Stimulated activated memory B cell treated with anti-CD40 and anti-IgM and Interleukin-4, amounts not matched to agents 10 μg/mL and 1 μg/mL and 100 μg/mL, for 72 hours (primary cell): ENCODE results near the gene CTNNA3.

Experiments used
- ATAC-seq: fragments of 150-1000 bp; cut with Tn5 transposase; 2 replicates; pipeline ENCODE4 v1.10.0; 2021
- H3K27ac Mint-ChIP-seq: one replicate; pipeline ENCODE4 v1.8.0; 2022; ENCODE audit warnings: mild to moderate bottlenecking, mixed read lengths
- H3K27me3 Mint-ChIP-seq: one replicate; pipeline ENCODE4 v1.8.0; 2022; ENCODE audit warnings: mixed read lengths
- H3K36me3 Mint-ChIP-seq: one replicate; pipeline ENCODE4 v1.8.0; 2022; ENCODE audit warnings: mixed read lengths
- H3K4me1 Mint-ChIP-seq: one replicate; pipeline ENCODE4 v1.8.0; 2022; ENCODE audit warnings: mixed read lengths
- H3K4me3 Mint-ChIP-seq: one replicate; pipeline ENCODE4 v1.8.0; 2022; ENCODE audit warnings: mild to moderate bottlenecking, moderate library complexity, mixed read lengths
- H3K9me3 Mint-ChIP-seq: one replicate; pipeline ENCODE4 v1.8.0; 2022; ENCODE audit warnings: mixed read lengths

The CTNNA3 gene

DNA sequence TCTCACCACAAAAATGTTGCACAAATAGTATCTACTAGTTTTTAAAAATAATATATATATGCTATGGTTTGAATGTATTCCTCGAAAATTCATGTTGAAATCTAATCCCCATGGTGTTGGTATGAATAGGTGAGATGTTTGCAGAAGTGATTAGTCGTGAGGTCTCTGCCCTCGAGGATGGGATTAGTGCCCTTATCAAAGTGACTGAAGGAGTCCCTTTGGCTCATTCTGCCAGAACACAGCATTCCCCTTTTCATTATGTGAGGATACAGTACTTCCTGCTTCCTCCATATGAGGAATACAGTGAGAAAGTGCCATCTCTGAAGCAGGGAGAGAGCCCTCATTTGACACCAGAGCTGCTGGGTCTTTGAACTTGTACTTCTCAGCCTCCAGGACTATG is 1547.7 kb downstream of the CTNNA3 start:
- Mint-ChIP-seq H3K9me3 (no peaks in the 10 kb centered on the region), H3K27ac (no peak overlapping the region), H3K4me3 (no peak overlapping the region), H3K36me3 (no peaks in the 10 kb centered on the region), H3K4me1 (no peaks in the 10 kb centered on the region), H3K27me3 (no peaks in the 10 kb centered on the region)
- no peak for ATAC-seq

DNA sequence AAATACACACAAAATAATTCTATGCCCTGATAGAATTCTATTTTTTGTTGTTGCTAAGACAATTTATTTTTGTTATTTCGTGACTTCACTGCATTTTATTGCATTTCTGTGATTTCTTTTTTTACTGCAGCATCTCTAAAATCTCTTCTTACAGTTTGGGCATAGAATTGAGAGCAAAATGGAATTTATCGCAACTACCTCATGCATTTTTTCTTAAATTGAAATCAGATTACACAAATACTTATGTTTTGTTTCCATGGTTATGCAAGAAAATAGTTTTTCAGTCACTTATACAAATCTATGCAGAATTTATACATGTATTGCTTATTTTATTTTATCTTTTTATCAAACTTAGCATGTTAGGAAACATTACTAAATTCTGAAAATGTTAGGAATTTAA is 1552.0 kb downstream of the CTNNA3 start:
- H3K4me3 Mint-ChIP-seq = no peak overlapping the region
- no peaks in the 10 kb centered on the region for H3K4me1 Mint-ChIP-seq
- no peak overlapping the region for H3K27ac Mint-ChIP-seq
- ATAC-seq = no peak
- no peaks in the 10 kb centered on the region for H3K27me3 Mint-ChIP-seq
- H3K36me3 Mint-ChIP-seq = no peaks in the 10 kb centered on the region
- no peaks in the 10 kb centered on the region for H3K9me3 Mint-ChIP-seq

DNA sequence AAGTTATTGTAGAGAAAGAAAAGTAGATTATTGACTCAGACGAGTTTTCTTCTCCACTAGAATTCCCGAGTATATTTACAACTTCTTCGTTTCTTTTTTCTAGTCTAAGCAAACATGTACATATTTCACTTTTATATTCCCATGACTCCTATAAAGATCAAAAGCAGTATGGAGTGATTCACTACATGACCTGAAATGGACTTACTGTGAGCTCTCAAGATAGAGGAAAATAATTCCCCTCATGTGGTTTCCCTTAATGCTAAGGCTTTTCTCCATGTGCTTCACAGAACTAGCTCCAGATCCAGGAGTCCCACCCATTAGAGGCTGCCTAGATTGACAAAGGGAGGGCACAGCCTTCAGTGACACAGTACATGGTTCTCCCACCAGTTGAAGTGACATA is 1593.2 kb downstream of the CTNNA3 start:
- Mint-ChIP-seq H3K9me3 (no peaks in the 10 kb centered on the region), H3K4me1 (no peaks in the 10 kb centered on the region), H3K27me3 (no peaks in the 10 kb centered on the region), H3K27ac (no peak overlapping the region), H3K36me3 (no peaks in the 10 kb centered on the region), H3K4me3 (no peak overlapping the region)
- no peak for ATAC-seq

DNA sequence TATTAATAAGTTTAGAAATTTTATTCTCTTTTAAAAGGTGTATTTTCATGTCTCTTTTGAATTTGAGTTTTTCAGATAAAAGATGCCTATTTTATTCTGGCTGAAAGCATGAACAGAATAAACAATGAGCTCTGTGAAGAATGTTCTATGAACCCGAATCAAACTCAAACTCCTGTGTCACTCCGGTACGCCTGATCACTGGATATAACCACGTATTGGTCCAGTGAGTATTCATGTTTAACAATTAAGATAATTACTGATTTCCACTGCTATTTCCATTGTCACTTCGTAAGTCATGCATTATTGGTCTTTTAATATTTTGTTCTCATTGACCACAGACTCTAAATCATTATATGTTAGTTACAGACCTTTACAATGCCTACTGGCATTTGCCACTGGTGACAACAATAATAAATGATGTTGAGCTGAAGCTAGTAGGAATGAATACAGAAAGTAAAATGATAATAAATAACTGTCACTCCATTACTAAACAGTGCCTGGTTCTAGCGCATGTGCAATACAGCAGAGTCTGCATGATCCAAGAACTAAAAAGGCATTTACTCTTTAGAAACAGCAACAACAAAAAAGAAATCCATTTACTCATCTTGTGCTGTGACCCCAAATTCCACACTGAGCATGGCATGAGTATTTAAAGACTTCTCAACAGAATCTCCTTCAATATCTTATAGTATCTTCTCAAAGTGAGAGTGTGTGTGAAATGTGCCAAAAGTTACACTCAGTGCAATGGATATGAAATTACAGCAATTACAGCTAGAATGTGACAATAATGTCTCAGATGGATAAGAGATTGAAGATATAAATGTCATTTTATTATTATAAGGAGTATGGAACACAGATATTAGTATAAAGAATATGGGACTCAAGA is 1597.2 kb downstream of the CTNNA3 start:
- no peak for ATAC-seq
- Mint-ChIP-seq H3K9me3 (peaks cover 2% of the 10 kb centered on the region), H3K27me3 (no peaks in the 10 kb centered on the region), H3K36me3 (no peaks in the 10 kb centered on the region), H3K27ac (no peak overlapping the region), H3K4me1 (no peaks in the 10 kb centered on the region), H3K4me3 (no peak overlapping the region)

DNA sequence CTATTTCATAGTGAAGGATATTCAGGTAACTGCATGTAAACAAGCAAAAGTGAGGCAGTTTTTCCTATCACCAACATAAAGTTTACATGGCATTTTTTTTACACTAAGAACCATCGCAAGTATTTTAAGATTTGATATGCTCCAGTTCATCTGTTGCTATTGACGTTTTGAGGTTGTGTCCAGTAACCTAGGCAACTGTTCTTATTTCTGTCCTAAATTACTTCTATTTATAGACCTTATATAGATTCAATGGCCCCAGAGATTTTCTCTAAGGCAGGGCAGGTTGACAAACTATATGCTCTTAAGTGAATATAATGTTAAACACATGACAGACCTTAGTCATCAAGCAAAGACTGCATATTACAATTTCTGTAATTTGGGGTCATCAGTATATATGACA is 1600.4 kb downstream of the CTNNA3 start:
- no peak overlapping the region for H3K4me3 Mint-ChIP-seq
- H3K4me1 Mint-ChIP-seq = no peaks in the 10 kb centered on the region
- H3K27ac Mint-ChIP-seq = no peak overlapping the region
- H3K27me3 Mint-ChIP-seq = no peaks in the 10 kb centered on the region
- ATAC-seq = no peak
- H3K9me3 Mint-ChIP-seq = peaks cover 2% of the 10 kb centered on the region
- no peaks in the 10 kb centered on the region for H3K36me3 Mint-ChIP-seq

DNA sequence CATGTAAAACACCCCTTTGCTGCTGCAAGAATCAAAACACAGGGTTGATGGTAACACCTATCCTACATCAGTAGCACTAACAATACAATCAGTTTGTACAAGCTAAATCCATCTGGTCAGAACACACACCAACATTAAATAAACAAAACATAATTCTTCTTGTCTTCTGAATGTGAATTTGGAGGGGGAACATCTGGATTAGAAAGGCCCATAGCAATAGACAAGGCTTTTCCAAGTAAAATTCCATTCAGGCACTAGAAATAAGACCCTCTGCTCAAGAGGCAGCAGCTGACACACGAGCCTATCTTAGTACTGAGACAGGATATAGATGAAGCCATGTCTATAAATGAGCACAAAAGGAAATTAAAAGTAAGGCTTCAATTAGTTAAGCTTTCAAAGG is 1610.1 kb downstream of the CTNNA3 start:
- no peak overlapping the region for H3K27ac Mint-ChIP-seq
- ATAC-seq = no peak
- H3K36me3 Mint-ChIP-seq = no peaks in the 10 kb centered on the region
- no peaks in the 10 kb centered on the region for H3K4me1 Mint-ChIP-seq
- H3K27me3 Mint-ChIP-seq = no peaks in the 10 kb centered on the region
- no peak overlapping the region for H3K4me3 Mint-ChIP-seq
- H3K9me3 Mint-ChIP-seq = peaks cover 4% of the 10 kb centered on the region

DNA sequence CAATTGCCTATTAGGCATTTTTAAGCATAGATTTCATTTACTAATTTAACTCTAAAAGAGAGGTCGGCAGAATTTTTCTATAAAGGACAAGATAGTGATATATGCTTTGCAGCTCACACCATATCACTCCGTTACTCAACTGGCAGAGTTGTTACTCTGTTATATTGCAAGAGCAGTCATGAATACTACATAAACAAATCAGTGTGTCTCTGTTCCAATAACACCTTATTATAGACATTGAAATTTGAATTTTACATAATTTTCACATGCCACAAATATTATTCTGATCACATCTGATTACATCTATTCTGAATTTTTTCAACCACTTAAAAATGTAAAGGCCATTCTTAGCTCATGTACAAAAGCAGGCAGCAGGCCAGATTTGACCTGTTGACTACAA is 1624.1 kb downstream of the CTNNA3 start:
- no peaks in the 10 kb centered on the region for H3K36me3 Mint-ChIP-seq
- H3K27ac Mint-ChIP-seq = no peak overlapping the region
- no peaks in the 10 kb centered on the region for H3K27me3 Mint-ChIP-seq
- H3K4me1 Mint-ChIP-seq = no peaks in the 10 kb centered on the region
- H3K4me3 Mint-ChIP-seq = no peak overlapping the region
- H3K9me3 Mint-ChIP-seq = peaks cover 7% of the 10 kb centered on the region
- no peak for ATAC-seq

DNA sequence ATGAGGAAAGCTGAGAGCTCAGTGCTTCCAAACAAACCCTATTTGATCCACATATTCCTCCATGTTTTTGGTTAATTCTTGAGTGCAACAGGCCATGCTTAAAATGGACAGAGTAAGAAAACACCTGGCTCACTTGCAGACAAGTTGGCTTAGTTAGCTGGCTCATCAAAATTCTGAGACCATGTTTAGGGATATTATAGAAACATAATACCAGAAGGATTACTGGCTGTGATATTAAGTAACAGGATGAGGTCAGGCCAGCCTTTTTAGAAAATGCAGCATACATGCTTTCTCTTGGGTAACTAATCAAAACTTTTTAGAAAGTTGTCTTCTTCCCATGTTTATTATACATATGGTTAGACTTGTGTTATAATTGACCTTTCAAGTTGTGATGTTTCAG is 1637.4 kb downstream of the CTNNA3 start:
- ATAC-seq = no peak
- no peak overlapping the region for H3K27ac Mint-ChIP-seq
- no peak overlapping the region for H3K4me3 Mint-ChIP-seq
- H3K27me3 Mint-ChIP-seq = no peaks in the 10 kb centered on the region
- peaks cover 3% of the 10 kb centered on the region for H3K9me3 Mint-ChIP-seq
- no peaks in the 10 kb centered on the region for H3K4me1 Mint-ChIP-seq
- no peaks in the 10 kb centered on the region for H3K36me3 Mint-ChIP-seq

DNA sequence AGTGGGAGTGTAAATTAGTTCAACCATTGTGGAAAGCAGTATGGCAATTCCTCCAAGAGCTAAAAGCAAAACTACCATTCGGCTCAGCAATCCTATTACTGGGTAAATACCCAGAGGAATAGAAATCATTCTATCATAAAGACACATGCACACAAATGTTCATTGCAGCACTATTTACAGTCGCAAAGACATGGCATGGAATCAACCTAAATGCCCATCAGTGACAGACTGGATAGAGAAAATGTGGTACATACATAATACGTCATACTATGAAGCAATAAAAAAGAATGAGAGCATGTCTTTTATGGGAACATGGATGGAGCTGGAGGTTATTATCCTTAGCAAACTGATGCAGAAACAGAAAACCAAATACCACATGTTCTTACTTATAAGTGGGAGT is 1646.7 kb downstream of the CTNNA3 start:
- no peak overlapping the region for H3K27ac Mint-ChIP-seq
- H3K4me1 Mint-ChIP-seq = no peaks in the 10 kb centered on the region
- no peak for ATAC-seq
- no peak overlapping the region for H3K4me3 Mint-ChIP-seq
- H3K27me3 Mint-ChIP-seq = no peaks in the 10 kb centered on the region
- no peaks in the 10 kb centered on the region for H3K36me3 Mint-ChIP-seq
- H3K9me3 Mint-ChIP-seq = peaks cover 14% of the 10 kb centered on the region

DNA sequence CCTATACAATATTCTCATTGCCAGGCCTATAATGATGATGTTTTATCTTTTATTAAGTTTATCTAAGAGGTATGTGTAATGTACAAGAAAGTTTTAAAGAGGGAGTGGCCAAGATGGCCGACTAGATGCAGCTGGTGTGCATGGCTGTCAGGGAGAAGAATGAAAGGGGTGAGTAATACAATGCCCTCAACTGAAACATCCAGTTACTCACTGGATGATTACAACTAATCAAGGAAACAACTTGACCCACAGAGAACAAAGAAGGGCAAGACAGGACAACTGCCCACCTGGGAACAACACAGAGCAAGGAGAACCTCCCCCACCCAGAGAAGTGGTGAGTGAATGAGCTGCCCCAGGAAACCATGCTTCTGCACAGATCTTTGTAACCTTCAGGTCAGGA is 1650.1 kb downstream of the CTNNA3 start:
- peaks cover 18% of the 10 kb centered on the region for H3K9me3 Mint-ChIP-seq
- H3K27ac Mint-ChIP-seq = no peak overlapping the region
- no peak for ATAC-seq
- no peaks in the 10 kb centered on the region for H3K27me3 Mint-ChIP-seq
- H3K4me3 Mint-ChIP-seq = no peak overlapping the region
- no peaks in the 10 kb centered on the region for H3K4me1 Mint-ChIP-seq
- H3K36me3 Mint-ChIP-seq = no peaks in the 10 kb centered on the region

DNA sequence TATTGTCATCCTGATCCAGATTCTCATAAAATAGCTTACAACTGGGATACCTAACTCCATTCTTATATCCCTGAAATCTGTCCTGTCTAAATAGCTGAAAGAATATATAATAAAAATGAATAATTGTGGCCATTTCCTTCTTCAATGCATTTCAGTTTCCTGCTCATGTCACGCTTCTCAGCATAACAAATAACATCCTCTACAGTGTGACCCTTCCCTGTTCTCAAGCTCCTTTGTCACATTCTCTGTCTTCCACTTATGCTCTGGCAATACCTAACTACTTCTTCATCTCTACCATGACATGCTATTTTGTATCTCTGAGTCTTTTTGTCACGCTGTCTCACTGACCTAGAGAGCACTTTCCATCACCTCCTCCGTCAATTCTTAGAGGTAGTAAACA is 1654.2 kb downstream of the CTNNA3 start:
- no peak for ATAC-seq
- no peak overlapping the region for H3K4me3 Mint-ChIP-seq
- H3K9me3 Mint-ChIP-seq = peaks cover 15% of the 10 kb centered on the region
- H3K36me3 Mint-ChIP-seq = no peaks in the 10 kb centered on the region
- H3K27ac Mint-ChIP-seq = no peak overlapping the region
- no peaks in the 10 kb centered on the region for H3K4me1 Mint-ChIP-seq
- no peaks in the 10 kb centered on the region for H3K27me3 Mint-ChIP-seq

DNA sequence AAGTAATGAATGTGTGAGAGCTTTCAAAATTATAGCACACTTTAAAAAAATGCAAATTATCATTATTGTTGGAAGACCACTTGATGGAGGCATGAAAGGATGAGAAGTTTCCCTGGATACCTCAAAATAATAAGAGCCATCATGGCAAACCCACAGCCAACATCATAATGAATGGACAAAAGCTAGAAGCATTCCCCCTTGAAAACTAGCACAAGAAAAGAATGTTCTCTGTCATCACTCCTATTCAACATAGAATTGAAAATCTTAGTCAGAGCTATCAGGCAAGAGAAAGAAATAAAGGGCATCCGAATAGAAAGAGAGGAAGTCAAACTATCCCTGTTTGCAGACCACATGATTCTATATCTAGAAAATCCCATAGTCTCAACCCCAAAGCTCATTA is 1657.4 kb downstream of the CTNNA3 start:
- H3K27me3 Mint-ChIP-seq = no peaks in the 10 kb centered on the region
- no peak overlapping the region for H3K4me3 Mint-ChIP-seq
- no peaks in the 10 kb centered on the region for H3K4me1 Mint-ChIP-seq
- H3K9me3 Mint-ChIP-seq = peaks cover 10% of the 10 kb centered on the region
- H3K36me3 Mint-ChIP-seq = no peaks in the 10 kb centered on the region
- no peak overlapping the region for H3K27ac Mint-ChIP-seq
- no peak for ATAC-seq

DNA sequence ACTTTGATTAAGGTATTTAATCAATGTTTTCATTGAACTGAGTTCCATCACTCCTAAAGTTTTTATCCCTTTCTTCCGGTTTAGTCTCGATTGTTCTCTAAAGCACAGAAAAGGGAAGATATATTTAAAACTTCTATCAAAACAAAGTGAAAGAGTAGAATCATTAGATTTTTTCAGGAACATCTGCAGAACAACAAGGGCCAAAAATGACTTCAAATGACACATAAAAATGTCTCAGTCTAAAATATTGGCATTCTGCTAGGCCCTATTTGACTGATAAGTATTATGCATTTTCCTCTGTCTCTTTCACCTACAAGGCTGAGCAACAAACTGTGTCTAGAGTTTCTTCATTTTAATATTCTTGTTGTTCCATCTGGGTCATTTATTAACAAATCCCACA is 1669.7 kb downstream of the CTNNA3 start:
- H3K4me1 Mint-ChIP-seq = no peaks in the 10 kb centered on the region
- H3K27ac Mint-ChIP-seq = no peak overlapping the region
- no peaks in the 10 kb centered on the region for H3K27me3 Mint-ChIP-seq
- ATAC-seq = no peak
- H3K9me3 Mint-ChIP-seq = no peaks in the 10 kb centered on the region
- H3K4me3 Mint-ChIP-seq = no peak overlapping the region
- H3K36me3 Mint-ChIP-seq = no peaks in the 10 kb centered on the region

DNA sequence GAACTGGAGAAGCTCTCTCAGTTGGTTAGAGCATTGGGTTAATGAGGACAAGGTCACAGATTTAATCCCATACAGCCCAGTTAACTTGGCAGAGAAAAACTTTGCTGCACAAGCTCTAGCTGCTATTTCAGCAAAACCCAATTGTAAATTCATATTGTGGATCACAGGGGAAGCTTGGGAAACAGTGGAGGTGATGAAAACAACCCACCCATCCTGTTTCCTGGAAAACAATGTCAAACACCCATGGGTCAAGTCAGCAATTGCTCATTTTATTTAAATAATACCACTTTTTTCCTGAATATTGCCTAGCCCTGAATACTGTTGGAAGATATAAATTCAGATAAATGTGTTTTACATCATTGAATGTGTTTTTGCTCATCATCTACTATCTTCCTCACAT is 1670.8 kb downstream of the CTNNA3 start:
- H3K4me1 Mint-ChIP-seq = no peaks in the 10 kb centered on the region

DNA sequence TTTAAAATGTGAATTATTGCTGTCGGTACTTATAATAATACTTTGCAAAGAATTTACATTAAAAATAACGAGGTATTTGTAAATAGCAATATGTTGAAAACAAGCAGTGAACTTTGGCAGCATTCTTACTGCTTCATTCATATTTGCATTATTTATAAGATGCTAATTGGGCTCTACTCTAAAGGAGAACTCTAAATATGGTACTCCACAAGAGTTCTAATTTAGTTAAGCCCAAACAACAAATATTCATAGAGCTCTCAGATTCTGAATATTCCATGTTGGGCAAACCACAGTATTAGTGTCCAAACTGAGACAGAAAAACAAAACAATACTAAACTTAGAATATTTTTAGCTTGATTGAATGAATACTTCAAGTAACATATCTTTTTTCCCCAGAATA is 1674.6 kb downstream of the CTNNA3 start:
- no peaks in the 10 kb centered on the region for H3K36me3 Mint-ChIP-seq
- no peaks in the 10 kb centered on the region for H3K4me1 Mint-ChIP-seq
- H3K4me3 Mint-ChIP-seq = no peak overlapping the region
- no peak overlapping the region for H3K27ac Mint-ChIP-seq
- ATAC-seq = no peak
- H3K9me3 Mint-ChIP-seq = peaks cover 4% of the 10 kb centered on the region
- H3K27me3 Mint-ChIP-seq = no peaks in the 10 kb centered on the region

More for the DNA sequence above, 1670.8 kb downstream of the CTNNA3 start:
- Mint-ChIP-seq H3K9me3 (peaks cover 1% of the 10 kb centered on the region), H3K4me3 (no peak overlapping the region), H3K36me3 (no peaks in the 10 kb centered on the region), H3K27me3 (no peaks in the 10 kb centered on the region), H3K27ac (no peak overlapping the region)
- no peak for ATAC-seq

DNA sequence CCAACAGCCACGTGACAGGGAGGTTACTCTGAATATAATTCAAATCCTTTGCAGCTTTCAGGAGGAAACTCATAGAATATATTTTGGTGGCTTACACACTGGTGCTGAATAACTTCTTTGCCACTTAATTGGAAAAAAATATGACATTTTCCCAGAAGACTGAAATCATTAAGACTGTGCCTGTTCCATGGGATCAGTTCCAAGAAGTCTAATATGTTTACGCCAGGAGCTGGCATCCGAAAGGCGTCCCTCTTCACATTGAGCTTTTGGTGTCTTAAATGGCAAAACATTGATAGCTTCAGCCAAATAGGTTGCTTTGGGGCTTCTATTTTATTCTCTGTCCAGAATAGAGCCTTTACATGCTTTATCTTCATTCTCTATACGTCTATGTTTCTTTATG is 1687.8 kb downstream of the CTNNA3 start:
- Mint-ChIP-seq H3K4me3 (no peak overlapping the region), H3K4me1 (no peaks in the 10 kb centered on the region), H3K27me3 (no peaks in the 10 kb centered on the region), H3K36me3 (no peaks in the 10 kb centered on the region), H3K9me3 (peaks cover 5% of the 10 kb centered on the region), H3K27ac (no peak overlapping the region)
- no peak for ATAC-seq
